ENCODE measurements around the gene MYMX.

MYMX gene

DNA sequence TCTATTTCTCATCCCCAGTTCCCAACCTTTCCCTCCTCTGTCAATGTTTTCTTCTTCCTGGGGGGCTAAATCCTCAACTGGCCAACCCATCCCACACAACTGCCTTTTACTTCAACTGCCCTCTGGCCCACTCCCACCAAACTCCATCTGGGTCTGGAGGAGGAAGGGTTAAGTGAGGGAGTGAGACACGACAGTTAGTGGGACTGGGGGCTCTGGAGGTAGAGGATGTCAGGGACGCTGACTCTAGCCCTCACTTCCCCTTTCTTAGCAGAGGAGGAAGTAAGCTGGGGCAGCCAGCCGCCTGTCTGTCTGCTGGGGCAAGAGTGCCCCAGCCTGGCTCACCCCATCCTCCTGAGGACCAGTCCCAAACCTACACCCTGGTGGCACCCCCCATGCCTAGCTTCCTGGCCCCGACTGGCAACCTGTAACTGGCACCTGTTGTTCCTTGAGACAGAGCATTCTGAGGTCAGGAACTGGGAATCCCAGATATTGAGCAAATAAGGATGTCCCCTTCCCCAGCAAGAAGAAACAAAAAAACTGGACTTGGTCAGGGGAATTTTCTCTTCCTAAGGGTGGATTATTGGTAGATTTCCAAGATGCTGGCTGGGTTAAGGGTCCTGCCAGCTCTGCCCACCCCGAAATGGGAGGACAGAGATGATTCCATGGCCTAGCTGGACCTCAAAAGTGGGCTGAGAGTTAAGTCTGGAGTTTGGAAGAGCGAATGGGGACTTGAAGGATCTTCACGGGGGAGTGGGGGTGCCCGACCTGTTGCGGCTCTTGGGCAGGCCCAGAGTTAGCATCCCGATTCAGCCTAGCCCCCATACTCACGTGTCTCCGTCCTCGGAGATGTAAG is 47.7 kb downstream of the MYMX start:
- no peak for DNase-seq (ENCODE audit: low spot score)

DNA sequence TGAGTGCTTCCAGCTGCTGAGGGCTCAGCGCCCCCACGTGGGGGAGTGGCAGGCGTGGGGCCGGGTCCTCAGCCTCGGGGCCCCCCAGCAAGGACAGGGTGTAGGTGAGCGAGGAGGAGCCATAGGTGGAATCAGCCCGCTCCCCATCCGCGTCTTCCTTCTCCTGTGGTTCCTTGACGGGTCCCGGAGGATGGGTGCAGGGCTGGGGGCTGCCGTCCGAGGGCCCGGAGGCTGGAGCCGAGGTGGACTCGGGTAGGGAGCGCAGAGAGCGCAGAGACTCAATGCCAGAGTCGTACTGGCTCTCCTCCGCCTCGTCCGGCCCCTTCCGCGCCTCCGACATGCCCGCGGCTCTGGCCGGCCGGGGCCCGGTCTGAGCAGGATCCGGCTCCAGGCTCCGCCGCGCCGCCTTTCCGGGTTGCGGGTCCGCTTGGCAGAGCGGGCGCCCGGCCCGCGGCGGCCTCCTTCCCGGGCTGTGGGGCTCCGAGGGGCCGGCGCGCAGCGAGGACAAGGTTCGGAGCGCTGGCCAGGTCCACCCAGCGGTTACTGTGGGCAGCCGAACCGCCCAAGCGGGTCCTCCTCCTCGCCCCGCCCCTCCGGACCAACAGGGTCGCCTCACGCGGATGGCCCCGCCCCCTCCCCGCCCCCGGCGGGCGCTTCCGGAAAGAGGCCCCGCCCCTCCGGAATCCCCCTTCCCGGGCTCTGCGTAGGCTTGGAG is 48.4 kb downstream of the MYMX start, which contains the start of gene NFKBIE:
Gene NFKBIE, minus strand, starts transcription at position 545 of the 715 bp plus-strand sequence. Its CDS starts 205 bp downstream, at position 340.
- DNase-seq (ENCODE audit: low spot score) = peak; percentile 98

DNA sequence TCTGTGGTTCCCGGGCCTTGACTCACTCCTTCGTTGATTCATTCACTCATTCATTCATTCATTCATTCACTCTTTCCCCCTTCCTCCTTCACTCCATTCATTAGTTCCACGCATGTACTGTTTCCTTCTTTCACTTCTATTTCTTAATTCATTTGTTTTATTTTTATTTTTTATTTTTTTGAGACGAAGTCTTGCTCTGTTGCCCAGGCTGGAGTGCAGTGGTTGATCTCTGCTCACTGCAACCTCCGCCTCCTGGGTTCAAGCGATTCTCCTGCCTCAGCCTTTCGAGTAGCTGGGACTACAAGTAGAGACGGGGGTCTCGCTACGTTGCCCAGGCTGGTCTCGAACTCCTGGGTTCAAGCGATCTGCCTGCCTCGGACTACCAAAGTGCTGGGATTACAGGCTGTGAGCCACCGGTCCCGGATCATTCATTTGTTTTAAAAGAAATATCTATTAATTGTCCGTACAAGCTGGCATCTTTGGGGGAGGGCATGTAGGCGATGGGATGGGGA is 49.1 kb downstream of the MYMX start:
- DNase-seq (ENCODE audit: low spot score) = no peak

DNA sequence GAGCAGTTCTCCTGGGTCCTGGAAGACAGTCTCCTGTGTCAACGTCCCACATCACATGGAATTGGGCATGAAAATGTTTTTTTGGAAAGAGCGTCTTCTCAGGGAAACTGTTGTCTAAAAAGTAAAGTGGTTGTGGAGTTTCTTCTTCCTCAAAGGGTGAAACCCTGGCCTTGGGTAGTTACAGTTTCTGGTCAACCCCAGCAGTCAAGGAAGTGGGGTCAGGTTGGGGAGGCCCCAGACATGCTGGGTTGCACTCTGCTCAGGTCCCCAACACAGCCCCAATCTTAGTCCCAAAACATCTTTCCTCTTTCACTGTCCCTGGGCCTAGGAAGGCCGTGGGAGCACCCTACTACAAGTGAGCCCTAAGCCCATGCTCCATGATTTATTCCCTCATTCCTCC is 49.6 kb downstream of the MYMX start:
- DNase-seq (ENCODE audit: low spot score) = no peak

DNA sequence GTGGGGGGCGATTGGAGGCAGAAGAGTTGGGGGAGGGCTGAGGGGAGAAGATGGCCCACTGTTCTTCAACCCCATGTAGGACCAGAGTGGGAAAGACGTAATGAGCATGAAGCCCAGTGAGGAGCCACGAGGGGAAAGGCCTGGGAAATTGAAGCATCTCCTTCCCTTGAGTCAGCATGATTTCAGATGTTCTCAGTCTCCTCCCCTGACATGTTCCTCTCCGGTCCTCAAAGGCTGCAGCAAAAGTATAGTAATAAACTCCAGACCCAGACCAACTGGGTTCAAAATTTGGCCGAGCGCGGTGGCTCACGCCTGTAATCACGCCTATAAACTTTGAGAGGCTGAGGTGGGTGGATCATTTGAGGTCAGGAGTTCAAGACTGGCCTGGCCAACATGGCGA is 50.5 kb downstream of the MYMX start:
- no peak for DNase-seq (ENCODE audit: low spot score)

All from AG20443 (cell line).